Esophagus squamous epithelium (tissue), 5 donors: ENCODE results near the gene LDLRAP1. TPM values are rescaled to one million over a fixed set of nuclear protein-coding genes. Genes with fewer than 3 reads are reported as not detected.

Experiments used
- DNase-seq: peaks from one replicate; lab custom pipeline; 2025; lab: John Stamatoyannopoulos, UW
- H3K27ac ChIP-seq, 4 donors: fragments of 200-600 bp; sonication (generic); one replicate each; pipeline ENCODE4 v1.5.1; 2016 to 2019; ENCODE audit warnings: mild to moderate bottlenecking in 1 of 4
- H3K27me3 ChIP-seq, 4 donors: fragments of 200-600 bp; sonication (generic); 1 replicate in 3 of 4; 2 replicates in 1 of 4; pipeline versions ENCODE4 v1.5.1 to v1.6.0; 2017 to 2021; ENCODE audit warnings: antibody characterized with exemption in 1 of 4
- H3K36me3 ChIP-seq, 3 donors: fragments of 200-600 bp; sonication (generic); one replicate each; pipeline ENCODE4 v1.5.1; 2016 to 2019
- H3K4me1 ChIP-seq, 3 donors: fragments of 200-600 bp; sonication (generic); one replicate each; pipeline ENCODE4 v1.5.1; 2017 to 2019
- H3K4me3 ChIP-seq, 4 donors: fragments of 200-600 bp; sonication (generic); 1 replicate in 3 of 4; 2 replicates in 1 of 4; pipeline ENCODE4 v1.5.1; 2016 to 2019; ENCODE audit warnings: mild to moderate bottlenecking in 2 of 4, moderate library complexity in 1 of 4
- H3K9me3 ChIP-seq, 3 donors: fragments of 200-600 bp; sonication (generic); one replicate each; pipeline ENCODE4 v1.5.1; 2016 to 2019
- CTCF ChIP-seq, 6 experiments: fragments of 450-650 bp in 4 of 6; fragments of 200-600 bp in 2 of 6; sonication (generic) in 2 of 6; IDR thresholded peaks; one replicate each; pipeline ENCODE4 v1.5.1; 2016 to 2019; ENCODE audit warnings: antibody characterized with exemption in 6 of 6, mild to moderate bottlenecking in 4 of 6, moderate library complexity in 4 of 6
- POLR2A ChIP-seq, 4 donors: fragments of 450-650 bp; IDR thresholded peaks; one replicate each; pipeline ENCODE4 v1.6.1; 2017; ENCODE audit warnings: antibody characterized with exemption in 4 of 4, mild to moderate bottlenecking in 4 of 4, moderate library complexity in 3 of 4
- WGBS, 2 donors: methylation state at CpG; one replicate each; pipeline ENCODE4 v1.1.5; 2018; 5-methylcytosine and 5-hydroxymethylcytosine counted together
- intact Hi-C: fragments of 100-400 bp; cut with DNase I; formaldehyde crosslinking; loops from one replicate; pipeline ENCODE4 v1.15.0; 2022
- total RNA-seq, 4 donors: library from RNA; depleted of rRNA; stranded (reverse); fragments of >200 nt; gene quantifications; one replicate each; pipeline ENCODE4 v1.1.0, GENCODE V29; 2016
- donor health status: DM: yes; HTN: yes; CAD: no.

The LDLRAP1 gene
- total RNA-seq, 4 donors from 2014 or later: 17.0 to 21.4 (median 19.5) TPM

- no peaks in the 10 kb centered on the region for H3K36me3 ChIP-seq
- H3K27ac ChIP-seq: no peak overlapping the region
- TF ChIP-seq CTCF (IDR thresholded peaks at IDR 0.05) (no peak), POLR2A (IDR thresholded peaks at IDR 0.05) (no peak)
- no peak for DNase-seq
- WGBS, 2 donors: 67 to 72% methylated on average over 11 to 14 of the region's 21 CpGs
- H3K4me3 ChIP-seq: no peak overlapping the region
- intact Hi-C loops: loop anchor here (10.0 kb wide), 1 partner anchor 123 kb away; no protein-coding TSS in a partner anchor
- H3K4me1 ChIP-seq: peaks cover 0 to 29% (median 0%) of the 10 kb centered on the region in 3 donors
- no peaks in the 10 kb centered on the region for H3K27me3 ChIP-seq
- no peaks in the 10 kb centered on the region for H3K9me3 ChIP-seq
Observed at GRCh38 chr1:25527946-25528595, 15.3 kb upstream of the LDLRAP1 start.

- intact Hi-C loops: loop anchor here (10.0 kb wide), 1 partner anchor 124 kb away; no protein-coding TSS in a partner anchor
- no peak overlapping the region for H3K27ac ChIP-seq
- 74 to 77% methylated on average over 2 to 5 of the region's 7 CpGs for WGBS, 2 donors
Observed at GRCh38 chr1:25528881-25529517, 14.4 kb upstream of the LDLRAP1 start.

GRCh38 chr1:25529518-25530185, 13.8 kb upstream of the LDLRAP1 start:
- intact Hi-C loops: loop anchor here (10.0 kb wide), 1 partner anchor 125 kb away; no protein-coding TSS in a partner anchor
- WGBS, 2 donors: 40 to 77% methylated on average over 1 to 5 of the region's 18 CpGs
- no peak for DNase-seq
- no peaks in the 10 kb centered on the region for H3K9me3 ChIP-seq
- H3K27me3 ChIP-seq: no peaks in the 10 kb centered on the region
- H3K27ac ChIP-seq: no peak overlapping the region
- peaks cover 0 to 29% (median 0%) of the 10 kb centered on the region in 3 donors for H3K4me1 ChIP-seq
- no peak for TF ChIP-seq CTCF (IDR thresholded peaks at IDR 0.05)
- no peak for TF ChIP-seq POLR2A (IDR thresholded peaks at IDR 0.05)
- no peak overlapping the region for H3K4me3 ChIP-seq
- no peaks in the 10 kb centered on the region for H3K36me3 ChIP-seq

More at GRCh38 chr1:25528881-25529517, 14.4 kb upstream of the LDLRAP1 start:
- no peaks in the 10 kb centered on the region for H3K27me3 ChIP-seq
- TF ChIP-seq CTCF (IDR thresholded peaks at IDR 0.05): no peak
- no peak for TF ChIP-seq POLR2A (IDR thresholded peaks at IDR 0.05)
- peaks cover 0 to 29% (median 0%) of the 10 kb centered on the region in 3 donors for H3K4me1 ChIP-seq
- H3K9me3 ChIP-seq: no peaks in the 10 kb centered on the region
- no peak for DNase-seq
- H3K4me3 ChIP-seq: no peak overlapping the region
- no peaks in the 10 kb centered on the region for H3K36me3 ChIP-seq

- no peaks in the 10 kb centered on the region for H3K27me3 ChIP-seq
- TF ChIP-seq CTCF (IDR thresholded peaks at IDR 0.05) (no peak), POLR2A (IDR thresholded peaks at IDR 0.05) (no peak)
- DNase-seq: no peak
- peaks cover 0 to 29% (median 0%) of the 10 kb centered on the region in 3 donors for H3K4me1 ChIP-seq
- 85% methylated on average over 9 to 17 of the region's 22 CpGs for WGBS, 2 donors
- H3K9me3 ChIP-seq: no peaks in the 10 kb centered on the region
- no peaks in the 10 kb centered on the region for H3K36me3 ChIP-seq
- H3K4me3 ChIP-seq: no peak overlapping the region
- intact Hi-C loops: no loop called here
- no peak overlapping the region for H3K27ac ChIP-seq
Observed at GRCh38 chr1:25530186-25531081, 13.0 kb upstream of the LDLRAP1 start.
